ENCODE results near the gene SLC15A1.
A peak's percentile ranks its signal among the peaks of the same experiment; 100 is the strongest.
"Not testable (repeated sequence)": the region's sequence is repeated elsewhere in the genome, so short reads cannot be mapped to it uniquely, and the experiment has no call there.

Gene SLC15A1

DNA sequence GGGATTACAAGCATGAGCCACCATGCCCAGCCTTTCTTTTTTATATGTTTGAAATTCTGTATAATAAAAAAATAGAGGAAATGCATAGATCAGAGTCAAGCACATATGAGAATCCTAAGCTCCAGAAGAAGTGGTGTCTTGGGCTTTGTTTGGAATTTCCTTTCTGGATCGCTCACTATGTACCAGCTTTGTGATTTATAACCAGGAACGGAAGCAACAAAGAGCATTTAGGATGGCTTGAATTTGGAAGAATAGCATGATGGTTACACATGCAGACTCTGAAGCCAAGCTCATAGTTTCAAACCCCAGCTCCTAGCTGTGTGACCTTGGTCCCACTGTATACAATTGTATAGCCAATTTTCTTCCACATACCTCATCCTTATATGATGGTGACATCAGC is 28.0 kb upstream of the SLC15A1 start:
- DNase-seq: peak; percentile 22

DNA sequence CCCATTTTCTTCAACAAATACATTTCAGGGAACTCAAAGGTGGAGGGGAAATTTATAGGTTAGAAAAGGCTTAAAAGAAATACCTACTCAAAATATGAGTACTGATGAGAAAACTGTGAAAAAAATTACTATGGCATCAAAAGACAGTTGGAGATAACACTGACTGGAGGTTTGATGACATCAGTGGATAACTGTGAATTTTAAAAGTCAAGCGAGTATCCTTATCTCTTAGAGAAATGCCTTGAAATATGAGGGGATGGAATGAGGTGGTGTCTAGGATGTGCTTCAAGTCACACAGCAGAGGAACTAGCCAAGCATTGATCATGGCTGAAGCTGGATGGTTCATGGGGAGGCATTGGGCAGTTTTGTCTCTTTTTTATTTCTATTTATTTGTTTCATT is 27.2 kb upstream of the SLC15A1 start:
- no peak for DNase-seq

DNA sequence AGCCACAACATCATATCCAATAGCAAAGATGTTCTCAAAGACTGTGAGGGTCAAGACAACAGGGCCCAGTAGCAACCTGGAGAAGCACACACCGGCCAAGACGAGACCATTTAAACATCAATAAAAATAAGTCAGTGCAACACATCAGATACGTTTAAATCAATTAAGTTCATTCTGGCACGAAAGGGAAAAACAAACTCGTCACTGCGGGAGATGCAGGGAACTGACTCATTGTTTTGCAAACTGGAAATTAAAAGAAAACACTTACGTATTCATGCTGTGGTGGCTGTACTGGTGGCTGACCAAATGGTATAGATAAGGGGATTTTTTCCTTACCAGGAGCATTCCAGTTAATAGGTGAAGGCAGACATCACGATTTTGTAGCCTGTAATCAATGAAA is 26.3 kb upstream of the SLC15A1 start:
- peak; percentile 20 for DNase-seq

DNA sequence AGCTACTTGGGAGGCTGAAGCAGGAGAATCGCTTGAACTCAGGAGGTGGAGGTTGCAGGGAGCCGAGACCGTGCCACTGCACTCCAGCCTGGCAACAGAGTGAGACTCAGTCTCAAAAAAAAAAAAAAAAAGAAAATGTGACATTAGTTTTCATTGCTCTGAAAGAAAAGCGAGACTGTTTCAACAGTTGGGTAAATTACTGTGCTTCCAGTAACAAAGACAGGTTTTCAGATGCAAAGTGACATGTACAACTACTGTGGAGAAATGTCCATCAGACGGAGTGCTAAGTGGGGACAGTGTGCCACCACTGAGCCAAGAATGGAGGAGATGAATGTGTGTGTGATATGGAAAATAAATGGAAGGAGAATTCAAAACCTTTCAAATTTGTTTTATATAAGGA is 24.2 kb upstream of the SLC15A1 start:
- no peak for DNase-seq

DNA sequence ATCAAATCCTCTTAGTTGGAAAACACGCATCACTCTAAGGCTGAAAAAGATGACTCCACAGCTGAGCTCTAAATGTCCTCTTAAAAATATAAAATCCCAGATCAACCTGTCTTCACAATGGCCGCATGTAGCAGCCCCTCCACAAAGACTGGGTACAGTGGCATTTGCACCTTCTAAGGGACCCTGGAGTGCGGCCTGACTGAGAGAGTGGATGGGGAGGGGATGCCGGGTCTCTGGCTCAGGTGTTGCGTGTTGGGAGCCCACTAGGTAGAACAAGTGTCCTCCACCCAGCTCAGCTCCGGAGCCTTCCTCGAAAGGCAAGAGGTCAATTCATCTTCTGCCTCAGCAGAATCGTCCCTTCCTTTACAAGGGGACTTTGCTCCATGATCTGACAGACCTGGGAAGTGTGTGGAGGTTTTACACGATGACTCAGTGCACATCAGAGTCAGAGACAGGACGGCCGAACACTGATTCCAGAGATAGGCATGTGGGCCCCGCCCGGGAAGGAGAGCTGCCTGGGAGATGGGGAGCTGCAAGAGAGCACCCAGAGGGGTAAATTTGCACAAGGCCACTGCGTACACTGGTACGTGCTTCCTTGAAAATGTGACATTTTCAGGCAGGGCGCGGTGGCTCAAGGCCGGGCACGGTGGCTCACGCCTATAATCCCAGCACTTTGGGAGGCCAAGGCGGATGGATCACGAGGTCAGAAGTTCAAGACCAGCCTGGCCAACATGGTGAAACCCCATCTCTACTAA is 23.5 kb upstream of the SLC15A1 start:
- peak; percentile 84 for DNase-seq

DNA sequence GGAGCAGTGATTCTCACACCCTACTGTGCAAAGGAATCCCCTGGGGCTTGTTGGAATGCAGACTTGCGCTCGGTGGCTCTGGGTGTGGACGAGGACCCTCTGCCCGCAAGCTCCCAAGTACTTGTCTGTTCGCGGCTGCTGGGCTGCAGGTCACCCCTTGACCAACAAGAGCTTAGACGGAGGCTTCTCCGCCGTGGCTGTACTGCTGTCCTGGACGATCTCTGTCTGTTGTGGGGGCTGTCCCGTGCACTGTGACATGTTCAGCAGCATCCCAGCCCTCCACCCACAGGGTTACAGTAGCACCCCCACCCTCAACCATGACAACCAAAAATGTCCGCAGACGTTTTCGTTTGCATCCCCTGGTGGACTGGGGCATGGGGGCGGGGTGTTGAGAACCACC is 22.9 kb upstream of the SLC15A1 start:
- DNase-seq: no peak

DNA sequence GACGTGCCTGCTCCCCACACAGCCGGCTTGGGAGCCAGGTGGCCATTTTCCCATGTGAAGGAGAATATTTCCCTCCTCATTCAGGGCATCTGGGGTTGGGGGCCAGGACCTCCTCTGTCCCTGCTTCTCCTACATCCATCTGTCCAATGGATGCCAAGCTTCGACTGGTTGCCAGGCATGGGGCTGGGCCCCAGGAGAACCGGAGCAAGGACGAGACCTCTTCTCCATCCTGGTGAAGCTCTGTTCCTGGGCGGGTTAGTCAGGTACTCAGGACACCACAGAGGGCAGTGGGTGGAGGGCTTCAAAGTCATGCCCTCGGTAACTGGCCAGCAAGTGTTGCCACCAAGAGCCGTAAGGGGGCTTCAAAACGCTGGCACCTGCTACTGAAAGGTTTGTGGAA is 22.3 kb upstream of the SLC15A1 start:
- no peak for DNase-seq

DNA sequence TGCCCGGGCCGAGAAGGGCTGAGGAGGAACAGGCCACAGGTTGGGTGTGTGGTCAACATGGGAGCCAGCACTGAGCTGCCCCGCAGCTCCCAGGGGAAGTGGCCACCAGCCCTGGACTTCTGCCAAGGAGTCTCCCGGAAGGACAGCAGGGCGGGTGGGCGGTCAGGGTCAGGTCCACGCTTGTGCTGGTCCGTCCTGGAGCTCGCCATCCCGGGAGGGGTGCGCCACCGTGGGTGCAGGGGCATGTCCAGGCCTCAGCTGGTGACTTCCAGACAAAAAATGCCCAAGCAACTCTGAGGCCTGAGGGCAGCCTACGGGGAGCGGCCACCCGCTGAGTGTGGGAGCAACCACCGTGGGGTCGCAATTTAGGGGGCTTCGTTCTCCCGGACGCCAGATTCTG is 21.4 kb upstream of the SLC15A1 start:
- DNase-seq: no peak

DNA sequence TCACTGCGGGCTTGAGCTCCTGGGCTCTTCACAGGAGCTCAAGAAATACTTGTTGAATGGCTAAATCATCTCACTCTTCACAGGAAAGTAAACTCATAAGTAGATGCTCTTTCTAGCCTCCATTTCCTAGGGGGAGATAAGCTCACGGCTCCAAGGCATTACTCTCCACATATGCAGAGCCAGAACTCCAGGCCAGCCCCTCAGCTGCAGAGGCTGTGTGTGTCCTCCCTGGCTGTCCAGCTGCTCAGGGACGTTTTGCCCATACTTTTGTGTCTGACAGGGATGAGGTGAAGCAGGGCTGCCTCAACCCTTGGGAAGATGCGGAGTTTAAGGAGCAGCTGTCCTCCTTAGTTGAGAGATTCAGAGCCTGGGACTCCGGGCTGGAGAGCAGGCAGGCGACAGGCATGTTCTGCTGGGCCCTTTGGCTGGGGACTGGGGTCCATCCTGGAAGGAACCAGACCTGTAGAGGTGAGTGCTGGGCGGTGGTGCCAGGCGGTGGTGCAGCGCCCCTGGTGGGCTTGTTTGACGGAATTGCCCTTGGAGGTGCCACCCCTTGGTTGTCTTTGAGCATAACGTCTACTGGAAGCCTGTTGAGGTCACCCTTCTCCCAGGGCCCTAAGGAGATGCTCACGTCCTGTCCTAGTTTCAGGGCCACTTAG is 20.5 kb upstream of the SLC15A1 start:
- DNase-seq: no peak

DNA sequence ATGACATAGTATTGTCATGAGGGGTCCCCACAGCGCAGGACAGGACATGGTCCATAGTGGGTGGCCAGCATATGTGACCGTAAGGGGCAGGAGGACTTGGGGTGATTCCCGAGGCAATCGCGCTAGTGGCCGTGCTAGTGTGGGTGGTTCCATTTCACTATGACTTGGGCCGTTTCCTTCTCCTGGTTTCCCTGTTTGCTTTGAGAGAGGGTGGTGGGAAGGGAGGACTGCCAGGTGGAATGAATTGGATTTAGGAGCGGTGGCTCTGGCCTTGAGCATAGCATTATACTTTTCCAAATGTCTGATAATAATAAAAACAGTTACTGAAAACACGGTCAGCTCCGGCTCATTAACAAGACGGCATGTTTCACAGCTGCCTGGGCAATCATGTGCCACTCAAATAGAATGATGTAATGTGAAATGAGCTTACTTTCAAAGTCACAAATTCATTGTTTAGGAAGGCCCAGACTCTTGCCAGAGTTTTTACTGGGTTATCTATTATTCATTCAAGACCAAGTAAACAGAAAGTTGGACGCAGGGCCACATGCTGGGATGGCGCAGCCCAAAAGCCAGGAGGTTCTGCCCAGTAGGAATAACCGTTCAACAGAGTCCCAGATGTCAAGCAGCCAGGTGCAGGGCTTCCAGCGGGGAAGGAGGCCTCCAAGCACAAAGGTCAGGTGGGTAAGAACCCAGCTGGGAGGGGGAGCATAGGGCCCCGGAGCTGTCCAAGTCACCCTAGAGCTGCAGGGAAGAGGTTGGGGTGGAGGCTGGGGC is 19.6 kb upstream of the SLC15A1 start:
- no peak for DNase-seq

DNA sequence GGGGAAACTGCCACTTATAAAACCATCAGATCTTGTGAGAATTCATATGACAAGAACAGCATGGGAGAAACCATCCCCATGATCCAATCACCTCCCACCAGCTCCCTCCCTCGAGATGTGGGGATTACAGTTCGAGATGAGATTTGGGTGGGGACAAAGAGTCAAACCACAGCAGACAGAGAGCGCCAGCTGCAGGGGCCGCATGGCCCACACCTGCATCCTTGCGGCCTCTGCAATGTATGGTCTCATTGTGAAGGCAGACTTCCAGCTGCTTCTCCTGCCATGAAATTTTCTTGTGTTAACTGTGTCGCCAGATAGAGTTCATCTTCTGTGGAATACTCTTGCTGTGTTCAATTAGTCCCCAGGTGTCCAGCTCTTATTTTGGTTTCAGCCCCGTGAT is 17.3 kb upstream of the SLC15A1 start:
- no peak for DNase-seq

DNA sequence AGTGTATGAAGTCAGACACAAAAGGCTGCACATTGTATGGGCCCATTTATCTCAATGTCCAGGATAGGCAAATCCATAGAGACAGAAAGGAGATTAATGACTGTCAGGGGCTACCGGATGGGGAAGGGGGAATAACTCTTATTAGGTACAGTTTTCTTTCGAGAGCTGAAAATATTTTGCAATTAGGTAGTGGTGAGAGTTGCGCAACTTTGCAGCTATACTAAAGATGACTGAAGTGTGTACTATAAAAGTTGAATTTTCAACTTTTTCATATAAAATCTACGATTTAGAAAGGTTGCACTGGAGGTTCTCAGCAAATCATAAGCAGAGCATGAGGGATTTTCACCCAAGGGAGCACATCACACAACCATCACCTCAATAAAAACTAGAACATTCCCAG is 16.1 kb upstream of the SLC15A1 start:
- no peak for DNase-seq

DNA sequence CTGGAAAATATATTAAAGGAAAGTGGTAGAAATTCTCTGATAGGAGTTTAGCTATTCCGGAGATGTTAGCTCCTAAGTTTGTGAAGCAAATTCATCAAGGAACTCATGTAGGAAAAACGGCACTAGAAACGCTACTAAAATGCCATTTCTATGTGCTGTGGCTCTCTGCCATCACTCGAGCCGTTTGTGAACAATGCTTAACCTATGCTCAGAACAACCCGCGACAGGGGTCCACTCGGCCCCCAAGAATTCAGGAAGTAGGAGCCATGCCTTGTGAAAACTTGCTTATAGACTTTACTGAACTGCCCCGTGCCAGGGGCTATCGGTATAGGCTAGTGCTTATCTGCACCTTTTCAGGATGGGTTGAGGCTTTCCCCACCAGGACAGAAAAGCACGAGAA is 14.2 kb upstream of the SLC15A1 start:
- peak; percentile 29 for DNase-seq

DNA sequence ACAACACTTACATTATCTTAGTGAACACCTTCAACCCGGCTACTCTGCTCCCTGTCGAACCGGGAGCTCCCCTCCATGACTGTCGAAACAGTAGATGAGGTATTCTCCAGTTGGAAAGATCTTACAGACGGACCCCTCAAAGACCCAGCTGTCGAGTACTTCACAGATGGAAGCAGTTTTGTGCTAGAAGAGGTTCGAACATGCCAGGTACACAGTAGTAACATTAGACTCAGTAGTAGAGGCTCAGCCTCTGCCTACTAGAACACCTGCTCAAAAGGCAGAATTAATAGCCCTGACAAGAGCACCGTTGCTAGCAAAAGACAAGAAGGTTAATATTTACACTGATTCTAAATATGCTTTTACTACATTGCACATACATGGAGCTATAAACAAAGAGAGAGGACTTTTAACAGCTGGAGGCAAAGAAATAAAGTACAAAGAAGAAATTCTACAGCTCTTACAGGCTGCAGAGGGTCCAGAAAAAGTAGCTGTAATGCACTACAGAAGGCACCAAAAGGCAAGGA is 13.6 kb upstream of the SLC15A1 start:
- no peak for DNase-seq

DNA sequence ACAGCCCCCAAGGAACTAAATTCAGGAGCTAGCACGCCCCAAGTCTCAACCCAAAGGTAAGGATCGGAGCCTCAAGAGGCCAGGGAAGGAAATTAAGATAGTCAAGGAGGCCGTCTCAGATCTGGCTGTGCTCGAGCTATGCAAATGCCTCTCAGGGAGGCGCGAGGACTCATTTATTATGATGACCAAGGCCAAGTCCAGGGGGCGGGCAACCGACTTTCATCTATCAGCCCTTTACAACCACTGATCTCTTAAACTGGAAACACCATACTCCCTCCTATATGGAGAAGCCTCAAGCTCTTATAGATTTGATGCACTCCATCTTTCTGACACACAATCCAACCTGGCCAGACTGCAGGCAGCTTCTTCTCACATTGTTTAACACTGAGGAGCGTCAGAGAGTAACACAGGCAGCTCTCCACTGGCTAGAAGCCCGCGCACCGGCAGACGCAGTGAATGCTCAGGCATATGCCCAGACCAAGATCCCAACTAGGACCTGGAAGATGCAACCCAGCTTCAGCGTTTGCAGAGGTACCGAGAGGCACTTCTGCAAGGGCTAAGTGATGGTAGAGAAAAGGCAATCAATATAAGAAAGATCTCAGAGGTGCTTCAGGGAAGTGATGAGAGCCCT is 9.6 kb upstream of the SLC15A1 start:
- no peak for DNase-seq

DNA sequence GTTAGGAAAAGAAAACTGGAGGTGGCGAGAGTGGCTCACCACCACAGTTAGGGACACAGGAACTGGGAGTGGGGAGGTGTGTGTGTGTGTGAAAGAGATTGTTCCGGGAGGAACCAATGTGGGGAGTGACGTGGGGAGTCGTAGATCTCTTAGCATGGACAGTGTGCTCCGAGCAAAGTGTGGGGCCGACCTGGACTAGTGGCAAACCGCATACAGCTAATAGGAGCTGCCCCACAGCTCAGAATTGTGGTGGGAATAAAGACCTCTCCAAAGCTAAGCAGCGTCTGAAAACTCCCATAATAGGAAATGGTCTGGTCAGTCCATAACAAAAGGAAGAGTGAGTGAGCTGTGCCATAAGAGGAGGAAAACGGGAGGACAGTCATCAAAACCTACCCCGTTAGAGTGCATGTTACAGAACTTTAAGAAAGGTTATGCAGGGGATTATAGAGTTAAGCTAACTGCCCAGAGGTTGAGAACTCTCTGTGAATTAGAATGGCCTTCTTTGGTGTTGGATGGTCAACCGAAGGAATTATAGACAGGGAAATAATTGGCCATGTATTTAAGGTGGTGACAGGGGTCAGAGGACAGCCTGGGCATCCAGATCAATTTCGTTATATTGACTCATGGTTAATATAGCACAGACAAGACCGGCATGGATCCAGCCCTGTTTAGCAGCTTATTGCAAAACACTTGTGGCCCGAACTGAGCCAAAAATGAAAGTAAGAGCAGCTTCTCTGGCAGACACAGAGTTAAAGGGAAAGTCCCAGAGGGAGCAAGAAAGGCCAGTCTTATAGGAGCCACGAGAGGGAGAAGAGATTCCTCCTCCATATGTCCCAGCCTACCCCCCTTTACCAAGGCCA is 8.9 kb upstream of the SLC15A1 start:
- peak; percentile 40 for DNase-seq

DNA sequence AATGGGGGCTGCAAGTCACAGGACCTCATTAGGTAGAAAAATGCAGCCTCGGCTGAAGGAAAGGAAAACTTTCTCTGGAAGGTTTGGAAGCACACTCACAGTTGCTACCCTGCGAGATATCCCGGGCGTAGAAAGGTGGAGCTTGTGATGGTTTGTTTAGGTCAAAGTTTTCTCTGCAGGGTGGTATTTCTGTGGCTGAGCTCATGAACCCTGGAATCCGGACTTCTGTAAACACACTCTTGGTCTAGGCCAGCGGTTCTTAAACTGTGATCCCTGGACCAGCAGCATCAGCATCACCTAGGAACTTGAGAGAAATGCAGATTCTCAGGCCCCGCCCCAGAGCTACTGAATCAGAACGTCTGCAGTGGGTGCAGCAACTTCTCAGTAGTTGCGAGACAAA is 3.3 kb upstream of the SLC15A1 start:
- no peak for DNase-seq

DNA sequence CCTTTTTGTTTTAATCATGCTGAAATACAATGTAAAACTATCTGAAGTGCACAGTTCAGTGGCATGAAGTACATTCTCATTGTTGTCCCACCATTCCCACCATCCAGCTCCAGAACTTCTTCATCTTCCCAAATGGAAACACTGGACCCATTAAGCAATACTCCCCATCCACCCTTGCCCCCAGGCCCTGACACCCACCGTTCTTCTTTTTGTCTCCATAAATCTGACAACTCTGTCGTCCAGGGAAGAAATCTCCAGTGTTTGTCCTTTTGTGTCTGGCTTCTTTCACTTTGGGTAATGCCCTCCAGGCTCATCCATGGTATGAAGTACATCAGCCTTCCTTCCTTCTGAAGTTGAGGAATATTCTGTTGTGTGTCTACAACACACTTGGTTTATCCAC is 2.6 kb upstream of the SLC15A1 start:
- no peak for DNase-seq

DNA sequence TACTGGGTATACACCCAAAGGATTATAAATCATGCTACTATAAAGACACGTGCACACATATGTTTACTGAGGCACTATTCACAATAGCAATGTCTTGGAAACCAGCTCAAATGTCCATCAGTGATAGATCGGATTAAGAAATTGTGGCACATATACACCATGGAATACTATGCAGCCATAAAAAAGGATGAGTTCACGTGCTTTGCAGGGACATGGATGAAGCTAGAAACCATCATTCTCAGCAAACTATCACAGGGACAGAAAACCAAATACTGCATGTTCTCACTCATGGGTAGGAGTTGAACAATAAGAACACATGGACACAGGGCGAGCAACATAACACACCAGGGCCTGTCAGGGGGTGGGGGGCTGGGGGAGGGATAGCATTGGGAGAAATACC is 2.0 kb upstream of the SLC15A1 start:
- not testable (repeated sequence) for DNase-seq

DNA sequence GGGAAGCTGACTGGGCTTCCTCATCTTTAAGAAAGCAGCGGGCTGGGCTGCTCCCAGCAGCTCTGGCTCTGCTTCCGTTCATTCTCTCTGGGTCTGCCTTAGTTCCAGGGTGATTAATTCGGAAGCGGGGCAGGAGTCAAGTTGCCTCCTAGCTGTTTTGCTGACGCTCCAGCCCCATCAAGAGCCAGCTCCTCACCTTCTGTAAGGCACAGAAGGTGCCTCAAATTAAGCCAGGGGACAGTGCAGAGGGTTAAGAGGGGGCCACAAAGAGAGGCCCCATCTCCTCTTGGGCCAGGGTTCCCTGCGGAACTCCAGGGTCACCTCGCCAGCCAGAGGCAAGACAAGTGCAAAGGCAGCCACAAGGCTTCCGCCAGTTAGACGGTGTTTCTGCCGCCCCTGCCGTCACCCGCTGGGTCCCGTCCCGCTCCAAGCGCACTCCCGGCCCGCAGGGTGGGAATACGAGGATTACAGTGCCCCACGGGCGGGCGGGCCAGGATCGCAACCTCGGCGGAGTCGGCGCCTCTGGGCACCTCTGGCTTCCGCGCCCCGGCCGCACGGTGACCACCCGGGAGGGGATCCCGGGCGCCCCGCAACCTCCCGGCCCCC is 508 bp downstream of the SLC15A1 start:
- DNase-seq: peak; percentile 25

DNA sequence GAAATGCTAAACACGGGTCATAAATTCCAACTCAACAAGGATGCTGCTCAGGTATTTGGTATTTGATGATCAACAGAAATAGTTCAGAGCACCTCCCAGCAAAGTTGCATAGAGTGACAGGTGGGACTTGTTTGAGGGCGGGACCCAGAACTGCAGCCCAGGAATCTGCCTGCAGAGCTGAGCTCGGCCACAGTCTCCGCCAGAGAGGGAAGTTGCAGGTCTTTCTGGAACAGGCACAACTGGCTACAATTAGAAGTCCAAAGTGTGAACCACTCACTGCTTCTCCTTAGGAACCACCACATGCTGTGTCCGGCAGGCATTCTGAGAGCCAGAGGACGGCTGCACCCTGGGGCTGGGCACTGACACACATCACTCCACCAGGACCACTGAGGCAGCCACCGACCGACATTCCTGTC is 1.1 kb downstream of the SLC15A1 start:
- no peak for DNase-seq

DNA sequence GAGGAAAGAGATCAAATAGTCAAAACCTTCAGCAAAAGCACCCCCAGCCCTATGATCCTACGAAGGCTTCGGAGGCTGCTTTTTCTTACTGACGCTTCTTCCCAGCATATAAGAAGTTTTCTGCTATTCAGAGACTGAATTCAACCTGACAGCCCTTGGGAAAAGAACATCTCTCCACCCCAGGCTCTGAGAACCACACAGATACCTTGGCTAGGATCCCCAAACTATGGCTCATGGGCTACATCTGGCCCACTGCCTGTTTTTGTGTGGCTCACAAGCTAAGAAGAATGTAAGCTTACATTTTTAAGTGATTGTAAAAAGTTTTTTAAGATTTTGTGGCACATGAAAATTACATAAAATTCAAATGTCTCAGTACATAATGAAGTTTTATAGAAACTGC is 3.0 kb downstream of the SLC15A1 start:
- DNase-seq: peak; percentile 61
